Subcutaneous adipose tissue (tissue), 4 donors: ENCODE measurements around the gene NECTIN1. TPM values are rescaled to one million over a fixed set of nuclear protein-coding genes. Genes with fewer than 3 reads are reported as not detected.

Experiments
- total RNA-seq, 4 donors: library from RNA; depleted of rRNA; stranded (reverse); fragments of >200 nt; gene quantifications; one replicate each; pipeline ENCODE4 v1.1.0, GENCODE V29; 2016
- TF ChIP-seq, protein P1 (sequence below): fragments of 450-650 bp; IDR thresholded peaks from one replicate; pipeline ENCODE4 v1.5.1; 2016; ENCODE audit warnings: low read depth, mild to moderate bottlenecking, control low read depth, antibody characterized with exemption, moderate library complexity

The NECTIN1 gene
- total RNA-seq, 4 donors from 2014 or later = 1.7 to 4.1 (median 2.5) TPM

DNA sequence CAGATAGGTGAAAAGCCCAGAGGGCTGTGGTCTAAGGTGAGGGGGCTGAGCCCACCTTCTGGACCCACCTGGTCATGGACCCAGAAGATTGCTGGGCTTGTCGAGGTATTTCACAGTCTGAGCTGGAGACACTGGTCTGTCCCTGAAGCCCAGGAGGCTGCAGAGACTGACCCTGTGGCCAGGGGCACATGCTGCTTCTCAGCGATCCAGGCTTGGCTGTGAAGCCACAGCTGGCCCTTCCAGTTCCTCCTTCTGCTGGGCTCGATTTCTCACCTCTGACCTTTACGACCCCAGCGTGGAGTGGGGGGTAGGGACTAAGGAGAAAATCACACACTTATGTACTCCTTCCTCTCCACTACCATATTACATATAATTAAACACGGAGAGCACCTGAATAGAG, 88.5 kb downstream of the NECTIN1 start:
- TF ChIP-seq, protein P1, sequence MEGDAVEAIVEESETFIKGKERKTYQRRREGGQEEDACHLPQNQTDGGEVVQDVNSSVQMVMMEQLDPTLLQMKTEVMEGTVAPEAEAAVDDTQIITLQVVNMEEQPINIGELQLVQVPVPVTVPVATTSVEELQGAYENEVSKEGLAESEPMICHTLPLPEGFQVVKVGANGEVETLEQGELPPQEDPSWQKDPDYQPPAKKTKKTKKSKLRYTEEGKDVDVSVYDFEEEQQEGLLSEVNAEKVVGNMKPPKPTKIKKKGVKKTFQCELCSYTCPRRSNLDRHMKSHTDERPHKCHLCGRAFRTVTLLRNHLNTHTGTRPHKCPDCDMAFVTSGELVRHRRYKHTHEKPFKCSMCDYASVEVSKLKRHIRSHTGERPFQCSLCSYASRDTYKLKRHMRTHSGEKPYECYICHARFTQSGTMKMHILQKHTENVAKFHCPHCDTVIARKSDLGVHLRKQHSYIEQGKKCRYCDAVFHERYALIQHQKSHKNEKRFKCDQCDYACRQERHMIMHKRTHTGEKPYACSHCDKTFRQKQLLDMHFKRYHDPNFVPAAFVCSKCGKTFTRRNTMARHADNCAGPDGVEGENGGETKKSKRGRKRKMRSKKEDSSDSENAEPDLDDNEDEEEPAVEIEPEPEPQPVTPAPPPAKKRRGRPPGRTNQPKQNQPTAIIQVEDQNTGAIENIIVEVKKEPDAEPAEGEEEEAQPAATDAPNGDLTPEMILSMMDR = no peak

DNA sequence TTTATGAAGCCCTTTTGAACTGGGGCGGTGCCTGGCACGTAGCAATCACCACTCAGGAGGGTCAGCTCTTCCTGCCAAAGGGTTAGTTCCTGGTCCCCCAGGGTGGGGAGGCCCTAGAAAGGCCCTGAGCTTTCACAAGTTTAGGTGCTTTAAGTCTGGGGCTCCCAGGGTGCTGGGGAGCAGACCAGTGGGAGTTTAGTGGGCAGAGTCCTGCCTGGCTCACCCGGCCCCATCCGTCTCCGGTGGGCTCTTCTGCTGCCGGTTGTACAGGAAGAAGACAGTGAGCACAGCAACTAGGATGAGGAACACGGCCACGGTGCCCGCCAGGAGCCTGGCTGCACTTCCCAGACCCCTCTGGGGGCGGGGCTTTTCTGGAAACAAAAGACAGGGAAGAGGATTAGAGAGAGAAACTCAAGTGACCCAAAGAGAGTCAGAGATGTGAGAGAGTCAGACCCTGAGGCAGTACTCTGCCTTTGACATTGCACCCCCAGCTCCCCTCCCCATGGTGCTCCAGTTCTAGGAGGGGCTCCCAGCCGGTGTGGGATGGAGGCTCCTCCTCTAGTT, 89.3 kb downstream of the NECTIN1 start:
- TF ChIP-seq, protein P1 = no peak

DNA sequence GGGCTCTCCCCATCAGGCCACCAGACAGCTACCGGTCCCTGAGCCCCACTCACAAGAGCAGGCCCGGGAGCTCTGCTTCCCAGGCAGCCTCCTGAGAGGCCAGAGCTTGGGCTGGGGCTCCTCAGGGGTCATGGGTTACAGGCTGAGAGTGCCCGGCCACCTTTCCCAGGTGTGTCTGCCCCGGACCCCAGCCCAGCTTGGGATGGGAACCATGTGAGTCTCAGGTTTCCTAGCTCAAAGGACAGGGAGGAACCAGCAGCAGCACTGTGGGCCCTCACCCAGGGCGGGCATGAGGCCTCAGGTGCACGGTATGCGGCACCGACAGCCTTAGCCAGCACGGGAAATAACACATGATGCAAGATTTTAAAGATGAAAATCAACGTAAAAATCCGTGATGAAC, 90.1 kb downstream of the NECTIN1 start:
- TF ChIP-seq, protein P1 = no peak

DNA sequence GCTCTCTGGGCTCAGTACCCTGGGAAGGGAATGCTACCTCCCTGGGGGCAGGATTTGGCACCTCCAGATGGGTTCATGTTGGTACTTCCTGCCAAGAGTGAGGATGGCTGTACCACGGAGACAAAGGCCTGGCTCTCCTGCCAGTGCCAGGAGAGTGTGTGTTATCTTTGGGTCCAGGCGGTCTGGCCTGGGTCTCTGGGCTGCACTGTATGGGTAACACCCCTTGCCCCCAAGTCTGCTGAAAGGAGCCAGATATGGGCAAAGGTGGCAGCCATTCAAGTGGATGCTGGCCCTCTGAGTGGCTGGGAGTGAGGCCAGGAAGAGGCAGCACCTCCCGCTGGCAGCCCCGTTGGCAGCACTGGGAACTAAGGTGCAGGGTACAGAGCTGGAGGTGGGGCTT, 91.5 kb downstream of the NECTIN1 start:
- TF ChIP-seq, protein P1 = no peak

DNA sequence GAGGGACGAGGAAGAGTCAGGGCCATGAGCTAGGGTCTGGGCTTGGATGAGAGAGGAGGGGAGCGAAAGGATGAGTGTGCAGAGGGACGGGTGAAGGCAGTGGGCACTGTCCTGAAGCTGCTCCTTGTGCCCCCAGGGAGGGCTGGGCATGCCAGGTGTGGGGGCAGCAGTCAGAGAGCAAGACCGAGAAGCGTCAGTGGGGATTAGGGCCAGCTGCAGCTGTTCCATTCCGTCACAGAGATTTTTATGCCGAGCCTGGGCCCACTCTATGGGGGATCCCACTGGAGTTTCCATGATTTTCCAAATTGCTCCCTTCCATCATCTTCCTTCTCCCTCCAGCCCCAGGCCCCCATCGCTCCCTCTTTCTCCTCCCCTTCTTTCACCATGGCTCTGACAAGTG, 93.2 kb downstream of the NECTIN1 start:
- TF ChIP-seq, protein P1 = no peak

DNA sequence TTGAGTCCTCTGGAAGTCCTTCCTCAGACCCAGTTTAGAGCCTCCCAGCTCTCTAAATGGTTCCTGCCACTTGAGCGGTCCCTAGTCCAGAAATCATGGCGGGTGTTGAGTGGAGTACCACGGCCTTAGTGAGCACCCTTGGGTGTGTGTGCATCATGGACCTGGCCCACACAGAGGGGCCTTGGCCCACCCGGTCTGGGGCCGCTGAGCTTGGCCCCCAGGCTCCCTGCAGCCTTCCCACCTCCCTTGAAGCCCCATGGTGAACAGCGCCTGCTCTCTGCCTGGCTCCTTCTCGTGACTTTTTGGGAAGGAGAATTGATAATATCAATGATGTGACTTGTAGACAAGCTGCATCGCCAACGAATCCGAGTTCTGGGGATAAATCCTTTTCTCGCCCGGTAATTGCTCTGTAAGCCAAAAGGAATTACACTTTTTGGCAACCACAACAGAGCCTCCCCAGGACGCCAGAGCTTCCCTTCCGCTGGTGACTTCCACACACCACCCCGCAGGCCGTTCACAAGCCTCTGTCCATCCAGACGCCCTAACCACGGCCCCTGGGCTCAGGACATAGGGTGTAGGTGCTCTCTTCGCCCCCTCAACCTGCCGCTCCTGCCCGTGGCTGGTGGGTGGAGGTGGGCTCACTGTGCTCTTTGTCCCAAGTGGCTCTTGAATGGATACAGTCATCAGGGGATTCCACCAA, 93.8 kb downstream of the NECTIN1 start:
- TF ChIP-seq, protein P1 = no peak

DNA sequence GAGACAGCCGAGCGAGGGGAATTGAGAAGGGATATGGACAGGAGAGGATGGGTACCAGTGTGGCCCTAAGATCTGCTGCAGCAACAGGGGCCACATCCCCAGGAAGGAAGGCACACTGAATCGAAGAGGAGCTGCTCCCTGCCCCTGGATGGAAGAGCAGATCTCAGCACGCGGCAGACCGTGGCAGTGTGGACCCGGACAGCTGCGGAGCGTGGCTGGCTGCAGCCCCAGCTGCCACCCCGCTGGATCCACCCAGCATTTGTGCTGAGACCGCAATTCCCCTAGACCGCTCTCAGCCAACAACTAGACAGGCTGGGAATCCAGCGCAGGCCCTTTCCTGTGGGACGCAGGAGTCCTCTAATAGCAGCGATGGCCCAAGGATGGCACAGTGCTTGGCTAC, 94.7 kb downstream of the NECTIN1 start:
- TF ChIP-seq, protein P1 = no peak
